NB4 (cell line): Measurements from ENCODE around the gene ZNF548.

Experiments used
- CTCF ChIP-seq: IDR thresholded peaks from one replicate; pipeline ENCODE4 v1.5.1; 2012; ENCODE audit warnings: low read depth, low read length
- MAX ChIP-seq: IDR thresholded peaks from 2 replicates; pipeline ENCODE4 v1.6.1; 2011; ENCODE audit warnings: low read depth, low read length
- MYC ChIP-seq: IDR thresholded peaks from 2 replicates; pipeline ENCODE4 v1.6.1; 2011; ENCODE audit warnings: low read depth, low read length
- POLR2A ChIP-seq: IDR thresholded peaks from 2 replicates; pipeline ENCODE4 v1.6.1; 2011; ENCODE audit warnings: mild to moderate bottlenecking; ENCODE audit not compliant: insufficient read length; ENCODE audit errors: extremely low read depth

GRCh38 chr19:57351867-57352266, 37.8 kb upstream of the ZNF548 start:
- no peak for TF ChIP-seq POLR2A
- TF ChIP-seq MYC: no peak
- TF ChIP-seq CTCF: no peak
- TF ChIP-seq MAX: no peak
